HEK293 (cell line): ENCODE results near the gene CHL1.

ENCODE experiments used
- CTCF ChIA-PET: fragments of 350-600 bp; formaldehyde crosslinking; extraction: SDS; loops from one replicate; lab custom pipeline; 2021; ENCODE audit warnings: antibody characterized with exemption; lab: Yijun Ruan, JAX
- POLR2A ChIA-PET: fragments of 300-600 bp; formaldehyde crosslinking; extraction: SDS; loops from one replicate; lab custom pipeline; 2020; ENCODE audit warnings: antibody characterized with exemption, inconsistent platforms; lab: Yijun Ruan, JAX
- H3K27ac ChIP-seq: fragments of 200-500 bp; sonication (Bioruptor generic); 2 replicates; pipeline ENCODE4 v1.5.1; 2014; ENCODE audit warnings: low read depth, low read length, control low read depth, inconsistent platforms; ENCODE audit errors: extremely low read depth
- H3K36me3 ChIP-seq, 2 experiments: fragments of 200-500 bp in 1 of 2; sonication (Bioruptor generic) in 1 of 2; 1 replicate in 1 of 2; 2 replicates in 1 of 2; pipeline ENCODE4 v1.5.1; 2014 to 2017; ENCODE audit warnings: inconsistent platforms in 2 of 2, low read length in 2 of 2; ENCODE audit not compliant: control insufficient read depth in 2 of 2, insufficient read depth in 1 of 2
- H3K4me1 ChIP-seq: fragments of 200-500 bp; sonication (Bioruptor generic); 2 replicates; pipeline ENCODE4 v1.5.1; 2014; ENCODE audit warnings: mild to moderate bottlenecking, low read length, inconsistent platforms; ENCODE audit not compliant: control insufficient read depth, insufficient read depth
- H3K4me3 ChIP-seq: 2 replicates; pipeline ENCODE4 v1.5.1; 2011; ENCODE audit warnings: low read depth, mild to moderate bottlenecking, control low read depth, low read length, moderate library complexity
- H3K9me3 ChIP-seq: fragments of 200-500 bp; sonication (Bioruptor generic); 2 replicates; pipeline ENCODE4 v1.5.1; 2014; ENCODE audit warnings: low read depth, low read length, inconsistent platforms; ENCODE audit not compliant: control insufficient read depth, insufficient read depth
- BCL11B ChIP-seq: fragments of 450-650 bp; formaldehyde crosslinking; IDR thresholded peaks from 2 replicates; pipeline ENCODE4 v1.5.1; 2016; ENCODE audit warnings: low read depth, missing biosample characterization, missing genetic modification characterization
- HIC1 ChIP-seq: fragments of 450-650 bp; formaldehyde crosslinking; IDR thresholded peaks from 2 replicates; pipeline ENCODE4 v1.5.1; 2016; ENCODE audit warnings: missing biosample characterization, missing genetic modification characterization
- KLF9 ChIP-seq: fragments of 450-650 bp; formaldehyde crosslinking; IDR thresholded peaks from 2 replicates; pipeline ENCODE4 v1.5.1; 2016; ENCODE audit warnings: missing biosample characterization, missing genetic modification characterization, low read depth
- REPIN1 ChIP-seq: fragments of 450-650 bp; formaldehyde crosslinking; IDR thresholded peaks from 2 replicates; pipeline ENCODE4 v1.5.1; 2017; ENCODE audit warnings: missing biosample characterization, missing genetic modification characterization, low read depth
- SP3 ChIP-seq: fragments of 450-650 bp; formaldehyde crosslinking; IDR thresholded peaks from 2 replicates; pipeline ENCODE4 v1.5.1; 2016; ENCODE audit warnings: missing biosample characterization, missing genetic modification characterization
- SP7 ChIP-seq: fragments of 450-650 bp; formaldehyde crosslinking; IDR thresholded peaks from 2 replicates; pipeline ENCODE4 v1.5.1; 2016; ENCODE audit warnings: missing biosample characterization, missing genetic modification characterization
- ZNF10 ChIP-seq: fragments of 450-650 bp; formaldehyde crosslinking; IDR thresholded peaks from 2 replicates; pipeline ENCODE4 v1.5.1; 2017; ENCODE audit warnings: missing biosample characterization, missing genetic modification characterization
- ZNF175 ChIP-seq: fragments of 450-650 bp; formaldehyde crosslinking; IDR thresholded peaks from 2 replicates; pipeline ENCODE4 v1.5.1; 2016; ENCODE audit warnings: missing biosample characterization, missing genetic modification characterization
- ZNF341 ChIP-seq: fragments of 450-650 bp; formaldehyde crosslinking; IDR thresholded peaks from 2 replicates; pipeline ENCODE4; 2016; ENCODE audit warnings: low read depth, missing biosample characterization, missing genetic modification characterization
- ZNF404 ChIP-seq: fragments of 450-650 bp; formaldehyde crosslinking; IDR thresholded peaks from 2 replicates; pipeline ENCODE4 v1.5.1; 2017; ENCODE audit warnings: missing biosample characterization, missing genetic modification characterization
- ZNF501 ChIP-seq: fragments of 450-650 bp; formaldehyde crosslinking; IDR thresholded peaks from 2 replicates; pipeline ENCODE4 v1.5.1; 2016; ENCODE audit warnings: missing biosample characterization, missing genetic modification characterization
- ZNF580 ChIP-seq: fragments of 450-650 bp; formaldehyde crosslinking; IDR thresholded peaks from 2 replicates; pipeline ENCODE4 v1.5.1; 2016; ENCODE audit warnings: missing biosample characterization, missing genetic modification characterization
- TF ChIP-seq, protein P1 (sequence below): fragments of 450-650 bp; formaldehyde crosslinking; IDR thresholded peaks from 2 replicates; pipeline ENCODE4 v1.5.1; 2016; ENCODE audit warnings: missing biosample characterization, missing genetic modification characterization
- TF ChIP-seq, protein P2 (sequence below): fragments of 450-650 bp; formaldehyde crosslinking; IDR thresholded peaks from 2 replicates; pipeline ENCODE4 v1.5.1; 2016; ENCODE audit warnings: missing biosample characterization, missing genetic modification characterization, borderline replicate concordance
- TF ChIP-seq, protein P3 (sequence below): fragments of 450-650 bp; IDR thresholded peaks from 2 replicates; pipeline ENCODE4 v1.5.1; 2018; ENCODE audit warnings: missing biosample characterization, missing genetic modification characterization
- TF ChIP-seq, protein P4 (sequence below): fragments of 450-650 bp; formaldehyde crosslinking; IDR thresholded peaks from 2 replicates; pipeline ENCODE4 v1.5.1; 2017; ENCODE audit warnings: missing biosample characterization, missing genetic modification characterization
- TF ChIP-seq, protein P5 (sequence below): fragments of 450-650 bp; formaldehyde crosslinking; IDR thresholded peaks from 2 replicates; pipeline ENCODE4 v1.5.1; 2016; ENCODE audit warnings: missing biosample characterization, missing genetic modification characterization, low read depth

Gene CHL1

DNA sequence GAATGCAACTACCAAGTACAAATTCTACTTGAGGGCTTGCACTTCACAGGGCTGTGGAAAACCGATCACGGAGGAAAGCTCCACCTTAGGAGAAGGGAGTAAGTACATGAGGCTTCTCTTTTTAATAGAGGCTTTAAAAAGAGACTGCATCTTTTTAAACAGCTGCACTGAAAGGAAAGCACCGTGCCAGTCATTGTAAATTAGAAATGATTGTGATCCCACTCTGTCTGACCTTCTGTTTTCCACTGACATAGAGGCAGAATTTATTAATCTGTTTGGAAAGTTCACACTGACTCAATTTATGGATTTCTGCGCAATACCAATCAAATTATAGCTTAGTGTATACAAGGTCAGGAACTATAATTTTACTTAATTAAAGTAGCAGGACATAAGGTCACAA lies 198.2 kb downstream of the CHL1 start:
- Histone ChIP-seq H3K4me1 (no peaks in the 10 kb centered on the region), H3K4me3 (no peak overlapping the region), H3K27ac (no peak overlapping the region), H3K36me3 (no peaks in the 10 kb centered on the region), H3K9me3 (no peaks in the 10 kb centered on the region)
- ChIA-PET POLR2A (no interaction called here), CTCF (interaction anchor here (0.6 to 2.1 kb wide), 3 partner anchors 17 to 461 kb away, joined by 3 to 8 read pairs (median 8); no protein-coding TSS in a partner anchor)
- no peak for TF ChIP-seq HIC1 (tag by site-specific recombination)

- Histone ChIP-seq H3K4me1 (no peaks in the 10 kb centered on the region), H3K4me3 (no peak overlapping the region), H3K9me3 (no peaks in the 10 kb centered on the region), H3K36me3 (no peaks in the 10 kb centered on the region), H3K27ac (no peak overlapping the region)
- CTCF ChIA-PET = no interaction called here
- POLR2A ChIA-PET = no interaction called here
- TF ChIP-seq, protein P1, sequence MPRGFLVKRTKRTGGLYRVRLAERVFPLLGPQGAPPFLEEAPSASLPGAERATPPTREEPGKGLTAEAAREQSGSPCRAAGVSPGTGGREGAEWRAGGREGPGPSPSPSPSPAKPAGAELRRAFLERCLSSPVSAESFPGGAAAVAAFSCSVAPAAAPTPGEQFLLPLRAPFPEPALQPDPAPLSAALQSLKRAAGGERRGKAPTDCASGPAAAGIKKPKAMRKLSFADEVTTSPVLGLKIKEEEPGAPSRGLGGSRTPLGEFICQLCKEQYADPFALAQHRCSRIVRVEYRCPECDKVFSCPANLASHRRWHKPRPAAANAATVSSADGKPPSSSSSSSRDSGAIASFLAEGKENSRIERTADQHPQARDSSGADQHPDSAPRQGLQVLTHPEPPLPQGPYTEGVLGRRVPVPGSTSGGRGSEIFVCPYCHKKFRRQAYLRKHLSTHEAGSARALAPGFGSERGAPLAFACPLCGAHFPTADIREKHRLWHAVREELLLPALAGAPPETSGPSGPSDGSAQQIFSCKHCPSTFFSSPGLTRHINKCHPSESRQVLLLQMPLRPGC (tag by site-specific recombination) = no peak
- no peak for TF ChIP-seq BCL11B (tag by site-specific recombination)
- TF ChIP-seq ZNF580 (tag by site-specific recombination) = no peak
- TF ChIP-seq SP3 = no peak
- no peak for TF ChIP-seq ZNF501 (tag by site-specific recombination)
- no peak for TF ChIP-seq ZNF175 (tag by site-specific recombination)
- TF ChIP-seq ZNF404 (tag by site-specific recombination) = no peak
- no peak for TF ChIP-seq REPIN1 (tag by site-specific recombination)
- no peak for TF ChIP-seq KLF9 (tag by site-specific recombination)
- TF ChIP-seq SP7 (tag by site-specific recombination) = no peak
- TF ChIP-seq, protein P2, sequence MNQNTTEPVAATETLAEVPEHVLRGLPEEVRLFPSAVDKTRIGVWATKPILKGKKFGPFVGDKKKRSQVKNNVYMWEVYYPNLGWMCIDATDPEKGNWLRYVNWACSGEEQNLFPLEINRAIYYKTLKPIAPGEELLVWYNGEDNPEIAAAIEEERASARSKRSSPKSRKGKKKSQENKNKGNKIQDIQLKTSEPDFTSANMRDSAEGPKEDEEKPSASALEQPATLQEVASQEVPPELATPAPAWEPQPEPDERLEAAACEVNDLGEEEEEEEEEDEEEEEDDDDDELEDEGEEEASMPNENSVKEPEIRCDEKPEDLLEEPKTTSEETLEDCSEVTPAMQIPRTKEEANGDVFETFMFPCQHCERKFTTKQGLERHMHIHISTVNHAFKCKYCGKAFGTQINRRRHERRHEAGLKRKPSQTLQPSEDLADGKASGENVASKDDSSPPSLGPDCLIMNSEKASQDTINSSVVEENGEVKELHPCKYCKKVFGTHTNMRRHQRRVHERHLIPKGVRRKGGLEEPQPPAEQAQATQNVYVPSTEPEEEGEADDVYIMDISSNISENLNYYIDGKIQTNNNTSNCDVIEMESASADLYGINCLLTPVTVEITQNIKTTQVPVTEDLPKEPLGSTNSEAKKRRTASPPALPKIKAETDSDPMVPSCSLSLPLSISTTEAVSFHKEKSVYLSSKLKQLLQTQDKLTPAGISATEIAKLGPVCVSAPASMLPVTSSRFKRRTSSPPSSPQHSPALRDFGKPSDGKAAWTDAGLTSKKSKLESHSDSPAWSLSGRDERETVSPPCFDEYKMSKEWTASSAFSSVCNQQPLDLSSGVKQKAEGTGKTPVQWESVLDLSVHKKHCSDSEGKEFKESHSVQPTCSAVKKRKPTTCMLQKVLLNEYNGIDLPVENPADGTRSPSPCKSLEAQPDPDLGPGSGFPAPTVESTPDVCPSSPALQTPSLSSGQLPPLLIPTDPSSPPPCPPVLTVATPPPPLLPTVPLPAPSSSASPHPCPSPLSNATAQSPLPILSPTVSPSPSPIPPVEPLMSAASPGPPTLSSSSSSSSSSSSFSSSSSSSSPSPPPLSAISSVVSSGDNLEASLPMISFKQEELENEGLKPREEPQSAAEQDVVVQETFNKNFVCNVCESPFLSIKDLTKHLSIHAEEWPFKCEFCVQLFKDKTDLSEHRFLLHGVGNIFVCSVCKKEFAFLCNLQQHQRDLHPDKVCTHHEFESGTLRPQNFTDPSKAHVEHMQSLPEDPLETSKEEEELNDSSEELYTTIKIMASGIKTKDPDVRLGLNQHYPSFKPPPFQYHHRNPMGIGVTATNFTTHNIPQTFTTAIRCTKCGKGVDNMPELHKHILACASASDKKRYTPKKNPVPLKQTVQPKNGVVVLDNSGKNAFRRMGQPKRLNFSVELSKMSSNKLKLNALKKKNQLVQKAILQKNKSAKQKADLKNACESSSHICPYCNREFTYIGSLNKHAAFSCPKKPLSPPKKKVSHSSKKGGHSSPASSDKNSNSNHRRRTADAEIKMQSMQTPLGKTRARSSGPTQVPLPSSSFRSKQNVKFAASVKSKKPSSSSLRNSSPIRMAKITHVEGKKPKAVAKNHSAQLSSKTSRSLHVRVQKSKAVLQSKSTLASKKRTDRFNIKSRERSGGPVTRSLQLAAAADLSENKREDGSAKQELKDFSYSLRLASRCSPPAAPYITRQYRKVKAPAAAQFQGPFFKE = no peak
- TF ChIP-seq, protein P3, sequence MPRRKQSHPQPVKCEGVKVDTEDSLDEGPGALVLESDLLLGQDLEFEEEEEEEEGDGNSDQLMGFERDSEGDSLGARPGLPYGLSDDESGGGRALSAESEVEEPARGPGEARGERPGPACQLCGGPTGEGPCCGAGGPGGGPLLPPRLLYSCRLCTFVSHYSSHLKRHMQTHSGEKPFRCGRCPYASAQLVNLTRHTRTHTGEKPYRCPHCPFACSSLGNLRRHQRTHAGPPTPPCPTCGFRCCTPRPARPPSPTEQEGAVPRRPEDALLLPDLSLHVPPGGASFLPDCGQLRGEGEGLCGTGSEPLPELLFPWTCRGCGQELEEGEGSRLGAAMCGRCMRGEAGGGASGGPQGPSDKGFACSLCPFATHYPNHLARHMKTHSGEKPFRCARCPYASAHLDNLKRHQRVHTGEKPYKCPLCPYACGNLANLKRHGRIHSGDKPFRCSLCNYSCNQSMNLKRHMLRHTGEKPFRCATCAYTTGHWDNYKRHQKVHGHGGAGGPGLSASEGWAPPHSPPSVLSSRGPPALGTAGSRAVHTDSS (tag by site-specific recombination) = no peak
- TF ChIP-seq, protein P4, sequence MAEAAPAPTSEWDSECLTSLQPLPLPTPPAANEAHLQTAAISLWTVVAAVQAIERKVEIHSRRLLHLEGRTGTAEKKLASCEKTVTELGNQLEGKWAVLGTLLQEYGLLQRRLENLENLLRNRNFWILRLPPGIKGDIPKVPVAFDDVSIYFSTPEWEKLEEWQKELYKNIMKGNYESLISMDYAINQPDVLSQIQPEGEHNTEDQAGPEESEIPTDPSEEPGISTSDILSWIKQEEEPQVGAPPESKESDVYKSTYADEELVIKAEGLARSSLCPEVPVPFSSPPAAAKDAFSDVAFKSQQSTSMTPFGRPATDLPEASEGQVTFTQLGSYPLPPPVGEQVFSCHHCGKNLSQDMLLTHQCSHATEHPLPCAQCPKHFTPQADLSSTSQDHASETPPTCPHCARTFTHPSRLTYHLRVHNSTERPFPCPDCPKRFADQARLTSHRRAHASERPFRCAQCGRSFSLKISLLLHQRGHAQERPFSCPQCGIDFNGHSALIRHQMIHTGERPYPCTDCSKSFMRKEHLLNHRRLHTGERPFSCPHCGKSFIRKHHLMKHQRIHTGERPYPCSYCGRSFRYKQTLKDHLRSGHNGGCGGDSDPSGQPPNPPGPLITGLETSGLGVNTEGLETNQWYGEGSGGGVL (tag by site-specific recombination) = no peak
- no peak for TF ChIP-seq ZNF10 (tag by site-specific recombination)
- no peak for TF ChIP-seq ZNF341 (tag by site-specific recombination)
- TF ChIP-seq, protein P5, sequence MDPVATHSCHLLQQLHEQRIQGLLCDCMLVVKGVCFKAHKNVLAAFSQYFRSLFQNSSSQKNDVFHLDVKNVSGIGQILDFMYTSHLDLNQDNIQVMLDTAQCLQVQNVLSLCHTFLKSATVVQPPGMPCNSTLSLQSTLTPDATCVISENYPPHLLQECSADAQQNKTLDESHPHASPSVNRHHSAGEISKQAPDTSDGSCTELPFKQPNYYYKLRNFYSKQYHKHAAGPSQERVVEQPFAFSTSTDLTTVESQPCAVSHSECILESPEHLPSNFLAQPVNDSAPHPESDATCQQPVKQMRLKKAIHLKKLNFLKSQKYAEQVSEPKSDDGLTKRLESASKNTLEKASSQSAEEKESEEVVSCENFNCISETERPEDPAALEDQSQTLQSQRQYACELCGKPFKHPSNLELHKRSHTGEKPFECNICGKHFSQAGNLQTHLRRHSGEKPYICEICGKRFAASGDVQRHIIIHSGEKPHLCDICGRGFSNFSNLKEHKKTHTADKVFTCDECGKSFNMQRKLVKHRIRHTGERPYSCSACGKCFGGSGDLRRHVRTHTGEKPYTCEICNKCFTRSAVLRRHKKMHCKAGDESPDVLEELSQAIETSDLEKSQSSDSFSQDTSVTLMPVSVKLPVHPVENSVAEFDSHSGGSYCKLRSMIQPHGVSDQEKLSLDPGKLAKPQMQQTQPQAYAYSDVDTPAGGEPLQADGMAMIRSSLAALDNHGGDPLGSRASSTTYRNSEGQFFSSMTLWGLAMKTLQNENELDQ (tag by site-specific recombination) = no peak
Measured at GRCh38 chr3:396293-396692, 199.7 kb downstream of the CHL1 start.
